ENCODE results near the gene TIMD4. TPM values are rescaled to one million over a fixed set of nuclear protein-coding genes. Genes with fewer than 3 reads are reported as not detected.

The TIMD4 gene
- total and polyA plus RNA-seq, 12 donors = 0.10 to 2.3 (median 0.55) TPM; not detected in 5

DNA sequence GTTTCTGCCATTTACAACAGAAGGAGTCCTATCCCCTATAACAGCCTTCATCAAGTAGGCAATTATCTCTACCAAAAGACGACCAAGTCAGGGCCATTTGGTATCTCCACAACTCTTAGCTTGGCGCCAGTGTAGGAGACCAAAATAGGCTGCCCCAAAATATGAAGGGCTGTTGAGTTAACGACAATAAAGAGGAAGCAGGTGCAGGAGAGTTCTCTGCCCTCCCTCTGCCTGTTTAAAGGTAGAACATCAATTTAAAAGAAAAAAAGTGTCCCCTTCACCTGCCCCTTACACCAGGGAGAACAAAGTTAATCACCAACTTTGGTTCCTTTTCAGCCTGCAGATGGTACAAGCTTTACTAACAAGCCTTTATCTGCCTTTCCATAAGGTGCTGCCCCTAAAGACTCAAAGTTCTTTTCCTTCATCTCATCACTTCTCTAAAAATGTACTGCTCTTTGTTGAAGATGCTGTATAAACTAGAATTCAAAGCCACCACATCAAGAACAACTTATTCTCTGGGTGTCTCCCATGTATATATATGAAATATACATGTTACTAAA, 79.6 kb downstream of the TIMD4 start:
- no peak overlapping the region for H3K4me3 ChIP-seq
- no peaks in the 10 kb centered on the region for H3K4me1 ChIP-seq (replicated peaks in 1 of 2)
- TF ChIP-seq, protein P1, sequence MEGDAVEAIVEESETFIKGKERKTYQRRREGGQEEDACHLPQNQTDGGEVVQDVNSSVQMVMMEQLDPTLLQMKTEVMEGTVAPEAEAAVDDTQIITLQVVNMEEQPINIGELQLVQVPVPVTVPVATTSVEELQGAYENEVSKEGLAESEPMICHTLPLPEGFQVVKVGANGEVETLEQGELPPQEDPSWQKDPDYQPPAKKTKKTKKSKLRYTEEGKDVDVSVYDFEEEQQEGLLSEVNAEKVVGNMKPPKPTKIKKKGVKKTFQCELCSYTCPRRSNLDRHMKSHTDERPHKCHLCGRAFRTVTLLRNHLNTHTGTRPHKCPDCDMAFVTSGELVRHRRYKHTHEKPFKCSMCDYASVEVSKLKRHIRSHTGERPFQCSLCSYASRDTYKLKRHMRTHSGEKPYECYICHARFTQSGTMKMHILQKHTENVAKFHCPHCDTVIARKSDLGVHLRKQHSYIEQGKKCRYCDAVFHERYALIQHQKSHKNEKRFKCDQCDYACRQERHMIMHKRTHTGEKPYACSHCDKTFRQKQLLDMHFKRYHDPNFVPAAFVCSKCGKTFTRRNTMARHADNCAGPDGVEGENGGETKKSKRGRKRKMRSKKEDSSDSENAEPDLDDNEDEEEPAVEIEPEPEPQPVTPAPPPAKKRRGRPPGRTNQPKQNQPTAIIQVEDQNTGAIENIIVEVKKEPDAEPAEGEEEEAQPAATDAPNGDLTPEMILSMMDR (IDR thresholded peaks at IDR 0.05) = no peak
- TF ChIP-seq POLR2A (IDR thresholded peaks at IDR 0.05) = no peak
- H3K27me3 ChIP-seq = no peaks in the 10 kb centered on the region
- H3K27ac ChIP-seq = no peak overlapping the region
- 53 to 78% (median 63%) methylated on average over 3 of the region's 3 CpGs for WGBS, 4 donors
- intact Hi-C loops (cut with DNase I) = no loop called here
- DNase-seq = no peak
- H3K36me3 ChIP-seq (replicated peaks in 1 of 2) = no peaks in the 10 kb centered on the region
- H3K9me3 ChIP-seq (replicated peaks in 1 of 3) = no peaks in the 10 kb centered on the region

DNA sequence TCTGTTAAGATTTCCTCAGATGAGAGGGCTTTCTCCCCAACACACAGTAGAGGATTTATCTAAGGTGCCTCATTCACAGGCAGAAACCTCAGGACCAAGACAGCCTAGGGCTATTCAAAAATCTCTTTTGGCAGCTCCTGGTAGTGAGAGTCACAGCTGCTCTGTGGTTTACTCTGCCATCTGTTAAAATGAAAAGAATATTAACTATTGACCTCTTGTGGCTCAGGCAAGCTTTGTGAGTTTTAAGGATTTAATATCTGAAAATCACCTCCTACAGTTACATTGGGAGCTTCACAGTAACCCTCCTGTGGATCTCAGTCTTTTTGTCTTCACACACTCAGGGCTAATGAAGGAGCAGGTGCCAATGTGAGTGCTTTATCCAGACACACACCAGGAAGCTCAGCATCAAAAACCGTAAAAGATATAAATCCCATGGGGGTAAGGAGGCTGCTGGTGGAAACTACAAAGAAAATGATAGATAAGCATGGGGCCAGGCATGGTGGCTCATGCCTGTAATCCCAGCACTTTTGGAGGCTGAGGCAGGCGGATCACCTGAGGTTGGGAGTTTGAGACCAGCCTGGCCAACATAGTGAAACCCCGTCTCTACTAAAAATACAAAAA, 83.3 kb downstream of the TIMD4 start:
- no peak overlapping the region for H3K27ac ChIP-seq
- no peak overlapping the region for H3K4me3 ChIP-seq
- H3K4me1 ChIP-seq (replicated peaks in 1 of 2) = no peaks in the 10 kb centered on the region
- H3K27me3 ChIP-seq = no peaks in the 10 kb centered on the region
- H3K36me3 ChIP-seq (replicated peaks in 1 of 2) = no peaks in the 10 kb centered on the region
- 84 to 88% (median 85%) methylated on average over 3 of the region's 3 CpGs for WGBS, 4 donors
- no peak for DNase-seq
- TF ChIP-seq, protein P1 (IDR thresholded peaks at IDR 0.05) = no peak
- TF ChIP-seq POLR2A (IDR thresholded peaks at IDR 0.05) = no peak
- no peaks in the 10 kb centered on the region for H3K9me3 ChIP-seq (replicated peaks in 1 of 3)
- intact Hi-C loops (cut with DNase I) = no loop called here

DNA sequence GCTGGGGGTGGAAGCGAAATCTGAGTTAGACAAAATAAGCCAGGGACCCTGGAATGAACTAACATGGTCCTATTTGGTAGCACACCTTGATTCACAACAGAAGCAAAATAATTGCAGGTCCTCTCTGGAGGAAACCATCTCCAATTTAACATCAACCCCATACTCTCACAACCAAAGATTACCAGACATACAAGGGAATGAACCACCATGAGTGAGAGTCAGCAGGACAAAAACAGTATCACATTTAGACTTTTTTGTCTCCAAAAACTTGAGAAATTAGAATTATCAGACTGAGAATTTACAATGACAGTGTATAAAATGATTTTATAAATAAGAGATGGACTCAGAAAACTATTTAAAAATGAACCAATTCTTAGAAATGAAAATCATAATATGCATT, 91.8 kb downstream of the TIMD4 start:
- no peaks in the 10 kb centered on the region for H3K36me3 ChIP-seq (replicated peaks in 1 of 2)
- DNase-seq = no peak
- H3K4me1 ChIP-seq (replicated peaks in 1 of 2) = no peaks in the 10 kb centered on the region
- no peaks in the 10 kb centered on the region for H3K9me3 ChIP-seq (replicated peaks in 1 of 3)
- intact Hi-C loops (cut with DNase I) = no loop called here
- WGBS, 4 donors = 79 to 87% (median 85%) methylated on average over 1 of the region's 1 CpG
- TF ChIP-seq POLR2A (IDR thresholded peaks at IDR 0.05) = no peak
- TF ChIP-seq, protein P1 (IDR thresholded peaks at IDR 0.05) = no peak
- no peaks in the 10 kb centered on the region for H3K27me3 ChIP-seq
- H3K27ac ChIP-seq = no peak overlapping the region
- no peak overlapping the region for H3K4me3 ChIP-seq

DNA sequence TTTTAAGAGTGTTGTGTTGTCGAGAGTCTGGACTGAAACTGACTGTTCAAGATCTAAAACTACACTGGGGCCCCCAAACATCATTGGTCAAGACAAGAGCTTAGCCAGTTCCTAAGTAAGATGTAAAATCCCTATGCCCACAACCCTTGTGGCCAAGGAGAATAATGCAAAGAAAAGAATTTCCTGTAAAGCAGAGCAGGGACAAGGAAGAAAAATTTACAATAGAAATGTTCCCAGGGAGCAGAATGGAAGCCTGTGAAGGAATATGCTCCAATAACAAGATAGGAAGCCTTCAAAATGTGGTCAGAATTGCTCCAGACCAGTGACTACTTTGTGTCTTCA, 92.6 kb downstream of the TIMD4 start:
- TF ChIP-seq, protein P1 (IDR thresholded peaks at IDR 0.05) = no peak
- no peak for TF ChIP-seq POLR2A (IDR thresholded peaks at IDR 0.05)
- H3K36me3 ChIP-seq (replicated peaks in 1 of 2) = no peaks in the 10 kb centered on the region
- H3K27me3 ChIP-seq = no peaks in the 10 kb centered on the region
- no peak overlapping the region for H3K27ac ChIP-seq
- no peaks in the 10 kb centered on the region for H3K4me1 ChIP-seq (replicated peaks in 1 of 2)
- no peaks in the 10 kb centered on the region for H3K9me3 ChIP-seq (replicated peaks in 1 of 3)
- H3K4me3 ChIP-seq = no peak overlapping the region
- intact Hi-C loops (cut with DNase I) = no loop called here
- WGBS, 4 donors = 79 to 97% (median 90%) methylated on average over 1 of the region's 1 CpG
- no peak for DNase-seq

Other genes with a start within 250 kb of the TIMD4 start
- under 1 TPM in 2 of 9 donors, not detected in 7; 0.11 to 0.14 TPM for gene PPP1R2B, start 112.9 kb downstream of the TIMD4 start, total RNA-seq
- under 1 TPM in 1 of 3 donors, not detected in 2; 0.15 TPM for gene PPP1R2B, start 112.9 kb downstream of the TIMD4 start, polyA plus RNA-seq
- under 1 TPM in 1 of 9 donors, not detected in 8; 0.33 TPM for gene HAVCR1, start 95.9 kb upstream of the TIMD4 start, total RNA-seq
- under 1 TPM in 1 of 3 donors, not detected in 2; 0.07 TPM for gene HAVCR1, start 95.9 kb upstream of the TIMD4 start, polyA plus RNA-seq
- gene HAVCR2, start 145.8 kb upstream of the TIMD4 start, total RNA-seq = 10 to 100 TPM in 7 of 9 donors, 1 to 10 TPM in 2; 2.4 to 48.6 (median 16.0) TPM
- gene HAVCR2, start 145.8 kb upstream of the TIMD4 start, polyA plus RNA-seq = 10 to 100 TPM in 1 of 3 donors, 1 to 10 TPM in 2; 6.2 to 11.4 (median 7.4) TPM
- gene MED7, start 179.6 kb upstream of the TIMD4 start, total RNA-seq = 10 to 100 TPM in 8 of 9 donors, 1 to 10 TPM in 1; 9.5 to 45.3 (median 17.2) TPM
- 10 to 100 TPM; 16.3 to 42.4 (median 19.6) TPM for gene MED7, start 179.6 kb upstream of the TIMD4 start, polyA plus RNA-seq
- gene GARIN3, start 203.0 kb upstream of the TIMD4 start, total RNA-seq = not detected
- gene GARIN3, start 203.0 kb upstream of the TIMD4 start, polyA plus RNA-seq = not detected
- 1 to 10 TPM in 4 of 9 donors, under 1 TPM in 4, not detected in 1; 0.22 to 2.7 (median 1.3) TPM for gene ITK, start 217.6 kb upstream of the TIMD4 start, total RNA-seq
- under 1 TPM; 0.54 to 0.92 (median 0.88) TPM for gene ITK, start 217.6 kb upstream of the TIMD4 start, polyA plus RNA-seq